Uterus (tissue), 4 donors: ENCODE results near the gene RC3H1. TPM values are rescaled to one million over a fixed set of nuclear protein-coding genes. Genes with fewer than 3 reads are reported as not detected.

Source experiments
- DNase-seq, 2 donors: peaks; one replicate each; pipeline ENCODE4 v3.0.0-alpha.2; 2019 to 2020
- H3K27ac ChIP-seq, 2 donors: fragments of 200-600 bp; sonication (generic); 1 replicate in 1 of 2; 2 replicates in 1 of 2; pipeline ENCODE4 v1.5.1; 2016 to 2018
- H3K27me3 ChIP-seq, 2 donors: fragments of 200-600 bp; sonication (generic); one replicate each; pipeline ENCODE4 v1.5.1; 2018 to 2019; ENCODE audit warnings: control low read depth in 1 of 2
- H3K36me3 ChIP-seq, 2 donors: fragments of 200-600 bp; sonication (generic); one replicate each; pipeline ENCODE4 v1.5.1; 2019; ENCODE audit warnings: control low read depth in 1 of 2
- H3K4me1 ChIP-seq, 2 donors: fragments of 200-600 bp; sonication (generic); one replicate each; pipeline ENCODE4 v1.5.1; 2018 to 2019; ENCODE audit warnings: control low read depth in 1 of 2
- H3K4me3 ChIP-seq, 2 donors: fragments of 200-600 bp; sonication (generic); 1 replicate in 1 of 2; 2 replicates in 1 of 2; pipeline ENCODE4 v1.5.1; 2018 to 2019; ENCODE audit warnings: mild to moderate bottlenecking in 1 of 2
- H3K9me3 ChIP-seq, 2 donors: fragments of 200-600 bp; sonication (generic); one replicate each; pipeline ENCODE4 v1.5.1; 2019; ENCODE audit warnings: control low read depth in 1 of 2
- POLR2A ChIP-seq, 2 donors: fragments of 450-650 bp; IDR thresholded peaks; one replicate each; pipeline ENCODE4 v1.6.1; 2016; ENCODE audit warnings: antibody characterized with exemption in 2 of 2, mild to moderate bottlenecking in 1 of 2, moderate library complexity in 1 of 2
- intact Hi-C: fragments of 100-400 bp; cut with DNase I; formaldehyde crosslinking; loops from one replicate; pipeline ENCODE4 v1.15.1; 2023; ENCODE audit warnings: low total_unique reads
- total RNA-seq, 4 donors: library from RNA; depleted of rRNA in 3 of 4; stranded (reverse); fragments of >200 nt in 3 of 4; gene quantifications; one replicate each; pipeline versions ENCODE4 v1.1.0 to v1.2.4, GENCODE V29; 2014 to 2023
- TF ChIP-seq, protein P1 (sequence below), 4 experiments: fragments of 200-600 bp in 2 of 4; fragments of 450-650 bp in 2 of 4; sonication (generic) in 2 of 4; IDR thresholded peaks; one replicate each; pipeline ENCODE4 v1.5.1; 2016 to 2019; ENCODE audit warnings: antibody characterized with exemption in 4 of 4, mild to moderate bottlenecking in 2 of 4, moderate library complexity in 1 of 4
- donor health status: DM: yes; HTN: yes; CAD: no.

The RC3H1 gene
- total RNA-seq, 4 donors from 2014 or later: 15.9 to 45.7 (median 32.7) TPM

DNA sequence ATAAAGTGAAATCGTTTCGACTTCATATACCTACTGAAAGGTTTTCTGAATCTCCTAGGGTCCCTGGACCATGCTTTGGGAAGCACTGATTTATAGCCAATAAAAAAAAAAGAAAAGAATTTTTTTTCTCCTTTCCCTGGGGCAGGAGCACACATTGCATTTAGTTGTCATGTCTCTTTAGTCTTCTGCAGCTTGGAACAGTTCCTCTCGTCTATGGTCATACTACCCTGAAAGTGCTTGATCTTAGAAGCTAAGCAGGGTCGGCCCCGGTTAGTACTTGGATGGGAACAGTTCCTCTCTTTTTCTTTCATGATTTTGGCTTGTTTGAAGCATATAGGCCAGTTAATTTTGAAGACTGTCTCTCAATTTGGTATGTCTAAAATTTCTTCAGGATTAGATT, 101.3 kb downstream of the RC3H1 start:
- intact Hi-C loops: no loop called here
- H3K9me3 ChIP-seq: no peaks in the 10 kb centered on the region

DNA sequence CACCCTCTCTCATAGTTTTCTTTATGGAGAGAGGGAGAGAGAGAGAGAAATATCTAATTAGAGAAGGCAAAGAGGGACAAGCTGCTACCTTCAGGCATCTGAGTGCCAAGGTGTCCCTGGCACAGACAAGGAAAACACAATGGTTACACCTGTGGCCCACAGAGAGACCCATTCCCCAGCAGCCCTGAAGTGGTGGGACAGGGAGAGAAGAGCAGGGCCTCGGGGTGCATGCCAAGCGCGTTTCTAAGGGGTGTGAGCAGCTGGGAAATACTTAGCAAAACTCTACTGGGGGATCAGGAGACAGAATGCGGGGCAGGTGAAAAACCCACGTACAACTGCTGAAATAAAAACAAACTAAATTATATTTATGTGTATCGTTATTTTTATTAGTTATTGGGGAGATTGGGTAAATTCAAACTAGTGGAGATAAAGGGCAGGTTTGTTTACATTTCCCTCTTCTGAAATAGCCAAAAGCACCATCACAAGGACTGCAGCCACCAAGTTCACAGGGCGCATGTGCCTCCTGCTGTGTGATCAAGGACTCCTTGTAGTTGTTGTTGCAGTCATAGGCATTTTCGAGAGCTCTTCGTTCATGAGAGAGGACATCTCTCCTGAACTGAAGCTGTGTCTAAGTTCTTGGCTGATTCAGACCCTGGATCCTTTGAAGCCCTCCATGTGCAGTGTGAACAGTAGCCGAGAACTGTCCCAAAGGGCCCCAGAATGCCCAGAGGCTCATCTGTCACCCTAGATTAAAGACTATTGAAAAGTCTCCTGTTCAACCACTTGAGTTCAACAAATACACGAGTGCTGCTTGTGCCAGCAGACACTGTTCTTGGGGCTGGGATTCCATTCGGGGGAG, 104.3 kb downstream of the RC3H1 start:
- no peaks in the 10 kb centered on the region for H3K4me1 ChIP-seq

More for the DNA sequence above, 101.3 kb downstream of the RC3H1 start:
- H3K4me3 ChIP-seq: no peak overlapping the region
- no peaks in the 10 kb centered on the region for H3K36me3 ChIP-seq
- H3K27me3 ChIP-seq: no peaks in the 10 kb centered on the region
- DNase-seq: no peak
- TF ChIP-seq, protein P1, sequence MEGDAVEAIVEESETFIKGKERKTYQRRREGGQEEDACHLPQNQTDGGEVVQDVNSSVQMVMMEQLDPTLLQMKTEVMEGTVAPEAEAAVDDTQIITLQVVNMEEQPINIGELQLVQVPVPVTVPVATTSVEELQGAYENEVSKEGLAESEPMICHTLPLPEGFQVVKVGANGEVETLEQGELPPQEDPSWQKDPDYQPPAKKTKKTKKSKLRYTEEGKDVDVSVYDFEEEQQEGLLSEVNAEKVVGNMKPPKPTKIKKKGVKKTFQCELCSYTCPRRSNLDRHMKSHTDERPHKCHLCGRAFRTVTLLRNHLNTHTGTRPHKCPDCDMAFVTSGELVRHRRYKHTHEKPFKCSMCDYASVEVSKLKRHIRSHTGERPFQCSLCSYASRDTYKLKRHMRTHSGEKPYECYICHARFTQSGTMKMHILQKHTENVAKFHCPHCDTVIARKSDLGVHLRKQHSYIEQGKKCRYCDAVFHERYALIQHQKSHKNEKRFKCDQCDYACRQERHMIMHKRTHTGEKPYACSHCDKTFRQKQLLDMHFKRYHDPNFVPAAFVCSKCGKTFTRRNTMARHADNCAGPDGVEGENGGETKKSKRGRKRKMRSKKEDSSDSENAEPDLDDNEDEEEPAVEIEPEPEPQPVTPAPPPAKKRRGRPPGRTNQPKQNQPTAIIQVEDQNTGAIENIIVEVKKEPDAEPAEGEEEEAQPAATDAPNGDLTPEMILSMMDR (IDR thresholded peaks at IDR 0.05): no peak
- no peak for TF ChIP-seq POLR2A (IDR thresholded peaks at IDR 0.05)
- no peak overlapping the region for H3K27ac ChIP-seq
- no peaks in the 10 kb centered on the region for H3K4me1 ChIP-seq

DNA sequence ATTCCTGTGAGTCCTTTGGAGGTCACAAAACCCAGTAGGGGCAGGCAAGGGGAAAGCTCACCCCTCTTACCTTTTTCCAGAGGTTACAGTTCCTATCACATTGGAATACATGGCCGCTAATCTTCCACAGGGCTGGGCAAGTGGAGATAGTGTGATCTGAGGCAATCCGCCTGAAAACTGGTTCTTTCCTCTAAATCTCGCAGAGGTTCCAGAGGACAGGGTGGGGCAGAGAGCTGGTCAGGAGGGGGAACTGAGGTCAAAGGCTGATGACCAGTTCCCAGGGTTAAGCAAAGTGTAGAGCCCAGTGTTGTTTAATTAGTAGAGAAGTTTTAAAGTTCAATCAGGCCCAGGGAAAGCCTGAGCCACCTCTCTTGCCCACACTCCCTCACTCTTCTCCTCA, 105.0 kb downstream of the RC3H1 start, which contains the start of gene SERPINC1:
TSS of gene SERPINC1 (minus strand) at position 179 of the 400 bp plus-strand sequence. CDS start at position 111, 68 bp downstream.
- Histone ChIP-seq H3K9me3 (no peaks in the 10 kb centered on the region), H3K4me1 (no peaks in the 10 kb centered on the region), H3K4me3 (no peak within 1 kb of the TSS), H3K27me3 (no peaks in the 10 kb centered on the region), H3K36me3 (no peaks in the 10 kb centered on the region), H3K27ac (no peak within 1 kb of the TSS)
- intact Hi-C loops: no loop called here
- DNase-seq: no peak
- TF ChIP-seq POLR2A (IDR thresholded peaks at IDR 0.05): no peak

More for the DNA sequence above, 104.3 kb downstream of the RC3H1 start:
- Histone ChIP-seq H3K27me3 (no peaks in the 10 kb centered on the region), H3K36me3 (no peaks in the 10 kb centered on the region), H3K9me3 (no peaks in the 10 kb centered on the region), H3K4me3 (no peak overlapping the region), H3K27ac (no peak overlapping the region)
- intact Hi-C loops: no loop called here
- DNase-seq: no peak
- no peak for TF ChIP-seq POLR2A (IDR thresholded peaks at IDR 0.05)
- TF ChIP-seq, protein P1 (IDR thresholded peaks at IDR 0.05): no peak

GRCh38 chr1:173916667-173917066, 105.5 kb downstream of the RC3H1 start:
- no peaks in the 10 kb centered on the region for H3K4me1 ChIP-seq
- no peak overlapping the region for H3K27ac ChIP-seq
- H3K36me3 ChIP-seq: no peaks in the 10 kb centered on the region
- H3K9me3 ChIP-seq: no peaks in the 10 kb centered on the region
- no peak for DNase-seq
- intact Hi-C loops: no loop called here
- TF ChIP-seq, protein P1 (IDR thresholded peaks at IDR 0.05): no peak
- TF ChIP-seq POLR2A (IDR thresholded peaks at IDR 0.05): no peak
- H3K4me3 ChIP-seq: no peak overlapping the region
- no peaks in the 10 kb centered on the region for H3K27me3 ChIP-seq

DNA sequence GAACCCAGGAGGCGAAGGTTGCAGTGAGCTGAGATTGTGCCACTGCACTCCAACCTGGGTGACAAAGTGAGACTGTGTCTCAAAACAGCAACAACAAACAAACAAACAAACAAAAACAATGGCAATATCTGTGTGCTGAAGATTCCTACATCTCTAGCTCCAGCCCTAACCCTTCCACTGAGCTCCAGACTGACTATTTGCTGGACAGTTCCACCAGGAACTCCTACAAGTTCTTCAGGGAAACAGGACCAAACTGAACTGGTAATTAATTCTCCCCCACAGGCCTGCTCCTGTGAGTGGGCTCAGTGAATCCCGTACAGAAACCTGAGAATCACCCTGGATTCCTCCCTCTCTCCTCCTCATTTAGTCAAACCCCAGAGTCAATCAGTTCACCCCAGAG, 106.6 kb downstream of the RC3H1 start:
- no peaks in the 10 kb centered on the region for H3K4me1 ChIP-seq
- intact Hi-C loops: no loop called here
- no peak overlapping the region for H3K4me3 ChIP-seq
- TF ChIP-seq POLR2A (IDR thresholded peaks at IDR 0.05): no peak
- TF ChIP-seq, protein P1 (IDR thresholded peaks at IDR 0.05): no peak
- no peaks in the 10 kb centered on the region for H3K27me3 ChIP-seq
- DNase-seq: no peak
- H3K9me3 ChIP-seq: no peaks in the 10 kb centered on the region
- no peaks in the 10 kb centered on the region for H3K36me3 ChIP-seq
- no peak overlapping the region for H3K27ac ChIP-seq
